Stimulated activated CD8-positive, alpha-beta memory T cell treated with anti-CD3 and anti-CD28 coated beads, Interleukin-2, amount 100 ng/mL, for 48 hours (primary cell): ENCODE data around the gene TMEM72.
"Not testable (repeated sequence)": the region's sequence is repeated elsewhere in the genome, so short reads cannot be mapped to it uniquely, and the experiment has no call there.

Experiments
- DNase-seq, 2 donors: peaks; one replicate each; pipeline ENCODE4 v3.0.0-alpha.2; 2020; ENCODE audit warnings: low read depth in 2 of 2

TMEM72 gene

DNA sequence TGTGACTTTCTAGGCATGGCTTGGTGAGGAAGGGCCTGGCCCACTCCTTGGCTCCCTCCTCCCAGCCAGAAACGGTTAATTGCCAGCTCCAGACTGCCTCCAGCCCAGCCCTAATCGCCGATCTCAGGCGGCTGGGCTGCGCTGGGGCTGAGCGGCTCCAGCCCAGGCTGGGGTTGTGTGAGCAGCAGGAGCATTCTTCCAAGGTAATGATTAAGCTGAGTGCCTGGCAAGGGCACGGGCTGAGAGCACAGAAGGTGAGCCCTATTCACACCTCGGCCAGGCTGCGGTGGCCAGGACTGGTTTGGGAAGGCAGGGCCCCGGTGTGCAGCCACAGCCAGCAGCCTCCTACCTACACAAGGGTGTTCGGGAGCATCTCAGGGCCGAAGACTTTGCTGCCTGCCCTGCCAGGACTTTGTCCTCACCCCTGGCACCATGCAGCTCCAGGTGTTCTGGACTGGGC, at the start of gene TMEM72:
Gene TMEM72 (plus strand): TSS at position 257 of the 460 bp plus-strand sequence. CDS start 176 bp downstream, at position 433.
- DNase-seq = no peak

DNA sequence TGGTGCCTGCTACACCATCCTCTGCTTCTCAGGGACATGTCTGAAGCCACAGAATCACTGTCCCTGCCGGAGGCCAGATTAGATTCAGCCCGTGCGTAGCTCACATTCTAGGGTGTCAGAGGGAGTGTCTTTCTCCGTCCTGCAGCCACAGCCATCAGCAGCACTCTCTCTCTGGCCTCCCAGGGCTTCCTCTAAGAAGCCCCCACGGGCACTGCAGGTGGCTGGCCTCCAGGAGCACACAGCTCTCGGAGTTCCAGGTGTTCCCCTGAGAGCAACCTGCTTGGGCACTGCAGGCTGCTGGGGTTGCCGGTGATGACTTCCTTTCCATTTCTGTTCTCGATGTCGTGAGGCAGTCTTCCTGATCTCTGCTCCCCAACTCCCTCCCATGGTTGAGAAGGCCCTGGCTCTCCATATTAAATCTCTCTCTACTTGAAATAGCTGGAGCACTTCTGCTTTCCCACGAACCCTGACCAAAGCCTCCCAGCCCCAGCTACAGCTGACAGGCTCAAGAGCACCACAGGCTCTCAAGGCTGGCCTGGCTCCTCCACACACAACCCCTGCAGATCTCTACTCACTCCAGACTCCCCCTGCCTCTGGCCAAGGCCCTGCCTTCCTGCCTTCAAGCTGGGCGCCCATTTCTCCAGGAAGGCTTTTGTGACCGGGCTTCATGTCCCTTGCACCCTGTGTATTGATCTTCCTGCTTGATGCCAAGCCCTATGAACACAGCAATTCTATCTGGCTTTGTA, 49.0 kb upstream of the TMEM72 start:
- no peak for DNase-seq

- no peak for DNase-seq
These were observed 48.2 kb upstream of the TMEM72 start for GRCh38 chr10:44862924-44863323.

- no peak for DNase-seq
These were observed 47.6 kb upstream of the TMEM72 start for GRCh38 chr10:44863344-44864047.

- no peak for DNase-seq
These were observed 47.1 kb upstream of the TMEM72 start for GRCh38 chr10:44864051-44864450.

DNA sequence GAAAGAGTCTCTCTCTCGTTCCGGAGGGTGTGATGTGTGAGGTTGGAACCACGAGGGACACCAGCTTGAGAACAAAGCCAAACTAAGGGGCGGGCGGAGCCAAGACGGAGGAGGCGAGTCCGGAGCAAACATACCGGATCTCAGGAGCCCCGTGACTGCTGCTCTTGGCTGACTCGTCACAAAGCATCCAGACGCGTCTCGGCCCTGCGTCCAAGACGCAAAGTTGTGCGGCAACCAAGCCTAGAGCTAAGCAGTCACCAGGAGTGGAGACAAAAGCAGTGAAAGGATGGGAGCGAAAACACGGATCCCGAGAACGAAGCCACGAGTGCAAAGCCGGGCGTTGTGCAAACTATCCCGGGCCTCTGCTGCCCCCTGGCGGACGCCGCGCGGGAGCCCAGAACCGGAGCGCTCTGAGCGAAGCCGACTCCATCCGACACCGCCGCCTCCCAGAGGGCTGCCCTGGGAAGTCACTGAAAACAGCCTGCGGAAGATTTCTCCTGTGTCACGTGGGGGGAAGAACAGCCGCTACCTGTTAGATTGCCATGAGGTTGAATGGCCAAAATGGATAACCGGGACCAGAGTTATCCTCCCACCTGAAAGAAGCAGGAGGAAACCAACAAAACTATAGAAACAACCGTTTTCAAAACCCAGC, 46.4 kb upstream of the TMEM72 start:
- DNase-seq = peak; percentile 77 to 78

- no peak for DNase-seq
These were observed 45.9 kb upstream of the TMEM72 start for GRCh38 chr10:44865289-44865671.

GRCh38 chr10:44866367-44866766, 44.8 kb upstream of the TMEM72 start:
- not testable (repeated sequence) for DNase-seq

DNA sequence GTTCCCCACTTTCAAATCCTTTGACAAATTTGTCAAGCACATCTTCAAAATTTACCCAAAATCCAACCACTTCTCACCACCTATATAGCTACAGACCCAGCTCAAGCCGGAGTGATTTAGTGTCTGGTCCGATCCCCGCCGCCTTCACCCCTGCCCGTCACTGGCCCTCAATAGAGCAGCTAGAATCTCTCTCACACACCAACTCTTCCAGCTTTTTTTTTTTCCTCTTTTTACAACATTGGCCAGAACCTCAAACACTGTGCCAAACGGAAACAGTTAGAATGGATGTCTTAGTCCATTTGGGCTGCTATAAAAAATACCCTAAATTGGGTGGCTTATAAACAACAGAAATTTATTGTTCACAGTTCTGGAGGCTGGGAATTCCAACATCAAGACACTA, 41.1 kb upstream of the TMEM72 start:
- no peak for DNase-seq

DNA sequence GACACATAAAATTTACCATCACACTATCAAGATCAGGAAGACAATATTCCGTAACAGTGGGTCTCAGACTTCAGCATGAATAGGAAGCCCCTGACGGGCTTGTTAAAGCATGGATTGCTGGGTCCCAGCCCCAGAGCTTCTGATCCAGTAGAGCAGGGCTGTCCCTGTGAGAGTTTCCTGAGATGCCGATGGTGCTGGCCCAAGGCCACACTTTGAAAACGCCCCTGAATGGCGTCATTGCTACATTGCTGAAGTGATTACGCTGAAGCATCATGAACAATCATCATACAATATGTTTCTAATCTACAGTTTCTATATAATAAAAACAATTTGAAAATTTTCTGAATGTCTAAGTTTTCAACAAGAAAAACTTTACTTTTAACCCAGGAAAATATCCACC, 38.0 kb upstream of the TMEM72 start:
- DNase-seq = no peak

DNA sequence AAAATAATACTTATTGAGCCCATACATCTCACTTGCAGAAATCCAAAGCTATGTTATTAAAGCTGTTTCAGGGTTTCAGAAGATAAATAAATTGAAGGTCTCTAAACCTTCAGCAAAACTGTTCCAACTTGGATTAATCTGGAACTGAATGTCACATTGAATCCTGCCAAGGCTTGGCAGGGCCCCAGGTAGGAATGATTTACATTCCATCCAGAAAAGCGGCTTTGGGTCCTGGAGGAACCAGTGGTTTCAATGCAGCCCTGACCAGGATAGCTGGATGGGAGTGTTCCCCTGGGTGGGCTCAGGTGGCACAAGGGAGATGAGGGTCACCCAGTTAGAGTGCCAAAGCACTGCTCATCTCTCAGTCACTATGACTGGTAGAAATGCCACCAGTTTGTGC, 37.0 kb upstream of the TMEM72 start:
- no peak for DNase-seq

DNA sequence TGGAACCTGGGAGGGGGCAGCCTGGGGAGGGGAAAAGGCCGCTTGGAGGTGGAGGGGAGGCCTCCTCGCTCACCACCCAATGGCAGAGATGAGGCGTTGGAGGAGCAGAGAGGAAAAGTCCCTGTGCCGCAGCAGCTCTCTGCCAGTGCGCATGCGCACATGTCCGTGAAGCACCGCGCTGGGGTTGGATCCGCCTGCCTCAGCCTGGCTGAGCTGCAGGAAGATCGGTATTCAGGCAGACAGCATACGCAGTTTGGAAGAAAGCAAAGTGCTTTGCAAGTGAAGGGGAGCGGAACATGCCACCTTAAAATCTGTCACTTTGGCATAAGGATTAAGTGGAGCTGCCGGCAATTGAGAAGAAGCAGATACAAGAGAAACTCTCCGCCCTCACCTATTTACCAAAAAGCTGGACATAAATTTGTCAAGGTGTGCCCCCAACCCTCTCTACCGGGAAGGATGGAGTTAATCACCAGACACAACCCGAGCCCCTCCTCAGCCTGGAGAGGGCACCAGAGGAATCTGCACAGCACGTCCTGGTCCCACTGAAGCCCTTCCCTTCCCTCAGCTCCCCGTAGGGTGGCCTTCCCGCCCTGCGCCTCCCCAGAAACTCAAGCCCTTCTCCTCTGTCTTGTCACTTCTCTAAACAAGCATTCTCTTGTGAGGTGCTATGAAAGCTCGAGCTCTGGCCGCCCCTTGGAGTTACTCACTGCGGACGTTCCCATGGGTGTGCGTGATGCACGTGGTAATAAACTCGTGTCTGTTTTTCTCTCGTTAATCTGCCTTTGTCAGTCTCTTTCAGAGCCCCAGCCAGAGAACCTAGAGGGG, 32.2 kb upstream of the TMEM72 start:
- peak; percentile 61 to 67 for DNase-seq

DNA sequence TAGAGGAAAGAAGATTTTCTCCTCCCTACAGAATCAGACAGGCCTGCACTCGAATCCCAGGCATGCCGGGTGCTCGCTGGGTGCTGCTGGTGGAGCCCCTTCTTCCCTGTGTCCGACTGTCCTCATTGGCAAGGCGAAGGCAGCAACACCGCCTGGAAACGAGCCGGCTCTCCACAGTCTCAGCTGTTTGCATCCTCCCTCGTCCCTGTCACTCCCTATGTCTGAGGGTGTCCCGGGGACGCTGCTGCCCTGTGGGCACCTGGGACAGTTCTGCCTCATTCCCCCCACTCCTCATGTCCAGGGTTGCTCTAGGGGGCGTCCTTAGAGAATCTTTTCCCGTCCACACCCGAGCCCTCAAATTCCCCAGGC, 31.6 kb upstream of the TMEM72 start:
- no peak for DNase-seq

DNA sequence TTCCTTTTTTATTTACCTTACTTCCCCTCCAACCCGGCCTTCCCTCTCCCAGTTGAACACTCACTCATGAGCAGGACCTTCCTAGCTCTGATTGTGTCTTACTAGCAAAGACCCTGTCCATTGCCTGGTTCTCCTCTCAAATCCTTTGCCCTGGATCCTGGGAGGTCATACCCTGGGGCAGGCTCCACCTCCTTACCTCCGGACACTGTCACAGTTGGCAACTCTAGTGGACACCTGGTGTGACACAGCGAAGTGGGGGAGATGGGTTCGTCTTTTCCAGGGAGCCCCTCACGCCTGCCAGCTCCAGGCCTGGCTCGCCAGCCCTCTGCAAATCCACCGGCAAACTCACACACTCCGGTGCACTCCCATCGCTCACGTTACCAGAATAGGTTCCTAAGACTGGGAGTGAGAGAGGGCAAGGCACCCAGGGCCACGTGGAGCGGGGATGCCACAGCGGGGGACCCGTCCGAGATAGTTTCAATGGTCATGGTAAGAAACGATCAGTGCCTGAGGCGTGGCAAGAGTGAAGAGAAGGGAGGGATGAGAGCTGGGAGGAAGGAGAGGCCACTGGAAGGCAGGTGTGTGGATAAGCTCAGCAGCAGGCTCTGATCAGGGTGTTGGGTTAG, 30.9 kb upstream of the TMEM72 start:
- no peak for DNase-seq

- DNase-seq = no peak
These were observed 29.5 kb upstream of the TMEM72 start for GRCh38 chr10:44881649-44882048.

- DNase-seq = no peak
These were observed 28.9 kb upstream of the TMEM72 start for GRCh38 chr10:44882166-44882720.

DNA sequence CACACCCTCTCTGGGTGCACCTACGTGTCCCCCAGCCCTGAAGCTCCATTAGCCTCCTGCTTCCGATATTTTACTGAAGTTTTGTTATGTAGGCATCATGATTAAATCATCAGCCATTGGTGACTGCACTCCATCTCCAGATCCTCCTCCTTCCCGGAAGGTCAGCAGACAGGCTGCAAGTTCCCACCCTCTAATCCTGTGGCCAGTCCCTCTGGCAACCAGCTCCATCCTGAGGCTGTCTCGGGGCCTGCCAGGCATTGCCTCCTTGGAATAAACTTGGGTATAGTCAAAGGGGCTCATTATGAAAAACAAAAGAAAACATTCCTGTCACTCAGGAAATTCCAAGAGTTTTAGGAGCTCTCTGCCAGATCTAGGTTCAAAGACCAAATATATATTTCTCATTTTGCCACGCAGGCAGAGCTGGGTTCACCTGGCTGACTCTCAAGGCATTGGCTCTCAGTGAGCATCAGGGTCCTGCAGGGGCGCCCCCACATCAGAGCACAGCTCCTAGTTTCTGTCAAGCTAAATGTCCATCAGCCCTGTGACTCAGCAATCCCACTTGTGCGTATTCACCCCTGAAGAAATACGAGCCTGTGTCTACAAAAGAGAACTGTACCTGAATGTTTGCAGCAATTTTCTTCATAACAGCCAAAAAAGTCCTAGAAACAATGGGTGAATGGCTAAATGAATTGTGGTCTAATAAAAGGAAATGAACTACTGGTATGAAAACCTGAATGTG, 27.4 kb upstream of the TMEM72 start:
- DNase-seq = no peak

DNA sequence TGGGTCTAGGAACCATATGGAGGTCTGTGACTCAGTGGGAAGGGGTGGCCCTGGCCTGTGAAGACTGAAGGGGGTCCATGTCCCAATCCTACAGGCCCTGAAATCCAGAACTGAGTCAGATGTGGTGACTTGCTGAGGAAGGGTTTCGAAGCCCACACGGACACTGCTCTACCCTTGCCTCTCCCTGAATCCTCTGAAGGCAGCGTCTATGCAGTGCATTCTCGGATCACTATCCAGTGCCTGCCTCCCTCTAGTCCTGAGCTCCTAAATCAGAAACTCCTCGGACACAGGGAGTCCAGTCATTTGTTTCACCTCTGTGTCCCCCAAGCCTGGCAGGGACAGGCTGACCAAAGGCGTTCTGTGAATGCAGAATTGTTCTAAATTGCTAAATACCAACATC, 25.4 kb upstream of the TMEM72 start:
- DNase-seq = no peak

GRCh38 chr10:44886966-44887365, 24.2 kb upstream of the TMEM72 start:
- DNase-seq = no peak

- no peak for DNase-seq
These were observed 22.3 kb upstream of the TMEM72 start for GRCh38 chr10:44888886-44889285.
